Raji (cell line): ENCODE data around the gene TEAD3.

Experiments used
- POLR2A ChIP-seq: IDR thresholded peaks from 2 replicates; pipeline ENCODE4 v1.6.1; 2011; ENCODE audit warnings: low read depth, low read length, control low read depth; ENCODE audit not compliant: insufficient read depth

Gene TEAD3

GRCh38 chr6:35488517-35488862 lies 8.4 kb downstream of the TEAD3 start:
- TF ChIP-seq POLR2A: no peak

- no peak for TF ChIP-seq POLR2A
Observed at GRCh38 chr6:35487658-35488516, 9.0 kb downstream of the TEAD3 start.

- no peak for TF ChIP-seq POLR2A
Observed at GRCh38 chr6:35486005-35486925, 10.6 kb downstream of the TEAD3 start.

GRCh38 chr6:35485402-35485877 lies 11.4 kb downstream of the TEAD3 start:
- no peak for TF ChIP-seq POLR2A

GRCh38 chr6:35484921-35485392 lies 11.9 kb downstream of the TEAD3 start:
- TF ChIP-seq POLR2A: no peak

- no peak for TF ChIP-seq POLR2A
Observed at GRCh38 chr6:35483893-35484645, 12.8 kb downstream of the TEAD3 start.

- no peak for TF ChIP-seq POLR2A
Observed at GRCh38 chr6:35483490-35483889, 13.4 kb downstream of the TEAD3 start.

- TF ChIP-seq POLR2A: no peak
Observed at GRCh38 chr6:35483062-35483461, 13.8 kb downstream of the TEAD3 start.

- no peak for TF ChIP-seq POLR2A
Observed at GRCh38 chr6:35481226-35481625, 15.7 kb downstream of the TEAD3 start.

GRCh38 chr6:35480176-35480575 lies 16.7 kb downstream of the TEAD3 start:
- TF ChIP-seq POLR2A: no peak

GRCh38 chr6:35478259-35478658 lies 18.6 kb downstream of the TEAD3 start:
- TF ChIP-seq POLR2A: no peak

GRCh38 chr6:35477551-35478179 lies 19.2 kb downstream of the TEAD3 start:
- TF ChIP-seq POLR2A: no peak

- TF ChIP-seq POLR2A: no peak
Observed at GRCh38 chr6:35477028-35477427, 19.9 kb downstream of the TEAD3 start.

GRCh38 chr6:35476004-35476403 lies 20.9 kb downstream of the TEAD3 start:
- TF ChIP-seq POLR2A: no peak
